Activated T-cell treated with anti-CD3 and anti-CD28 coated beads for 1 hour (primary cell): ENCODE results near the gene DMGDH.

ENCODE experiments used
- DNase-seq: peaks from one replicate; pipeline ENCODE4 v3.0.0-alpha.2; 2020; ENCODE audit warnings: low read depth

The DMGDH gene

GRCh38 chr5:79062436-79062835 is 7.0 kb downstream of the DMGDH start:
- no peak for DNase-seq

GRCh38 chr5:79059674-79060073 is 9.8 kb downstream of the DMGDH start:
- DNase-seq, result no peak

DNA sequence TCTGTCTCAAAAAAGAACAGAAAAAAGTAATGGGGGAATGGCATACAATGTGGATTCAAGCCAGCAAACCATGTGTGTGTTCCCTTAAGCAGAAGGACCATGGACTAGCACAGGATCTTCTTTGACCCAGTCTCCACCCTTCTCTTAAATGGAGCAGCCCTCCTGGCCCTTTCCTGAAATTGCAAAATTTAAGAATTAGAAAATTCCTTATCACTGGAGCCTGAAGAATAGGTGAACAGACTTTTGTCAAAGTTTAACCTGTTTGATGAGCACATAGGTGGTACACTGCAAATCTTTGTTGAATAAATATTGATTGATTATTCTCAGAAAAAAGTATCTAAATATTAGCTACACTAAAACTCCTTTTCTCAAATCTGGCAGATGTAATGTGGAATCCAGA is 12.6 kb downstream of the DMGDH start:
- DNase-seq, result no peak

DNA sequence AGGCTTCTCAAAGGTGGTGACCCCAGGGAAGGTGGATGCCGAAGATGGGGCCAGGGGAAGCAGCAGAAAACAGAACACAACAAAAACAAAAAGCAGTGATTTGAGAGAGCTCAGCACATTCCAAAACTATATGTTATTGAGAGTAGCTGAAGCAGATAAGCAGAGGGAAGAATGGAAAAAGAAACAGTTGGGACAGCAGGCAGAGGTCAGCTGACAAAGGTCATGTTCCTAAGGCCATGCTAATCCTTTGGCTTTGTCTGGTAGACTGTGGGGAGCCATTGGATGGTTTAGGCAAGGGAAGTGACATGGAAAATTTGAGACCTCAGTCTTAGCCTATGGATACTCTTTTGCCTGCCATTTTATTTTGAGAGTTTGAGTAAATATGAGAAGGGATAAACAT is 14.5 kb downstream of the DMGDH start:
- DNase-seq, result no peak

GRCh38 chr5:79053321-79053720 is 16.2 kb downstream of the DMGDH start:
- DNase-seq, result no peak

GRCh38 chr5:79050498-79050897 is 19.0 kb downstream of the DMGDH start:
- no peak for DNase-seq

GRCh38 chr5:79048437-79048836 is 21.0 kb downstream of the DMGDH start:
- no peak for DNase-seq

- no peak for DNase-seq
These were observed 22.3 kb downstream of the DMGDH start for GRCh38 chr5:79047199-79047598.

- DNase-seq, result no peak
These were observed 27.3 kb downstream of the DMGDH start for GRCh38 chr5:79042188-79042587.

DNA sequence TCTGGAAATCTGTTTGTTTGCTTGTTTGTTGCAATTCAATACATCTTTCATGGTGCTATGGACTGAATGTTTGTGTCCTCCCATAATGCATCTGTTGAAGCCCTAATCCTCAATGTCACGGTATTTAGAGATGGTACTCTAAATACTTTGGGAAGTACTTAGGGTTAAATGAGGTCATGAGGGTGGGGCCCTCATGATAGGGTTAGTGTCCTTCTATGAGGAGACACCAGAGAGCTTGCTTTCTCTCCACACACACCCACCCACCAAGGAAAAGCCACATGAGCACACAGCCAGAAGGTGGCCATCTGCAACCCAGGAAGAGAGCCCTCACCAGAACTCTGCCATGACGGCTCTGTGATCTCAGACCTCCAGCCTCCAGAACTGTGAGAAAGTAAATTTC is 32.7 kb downstream of the DMGDH start:
- no peak for DNase-seq

GRCh38 chr5:79035237-79035636 is 34.2 kb downstream of the DMGDH start:
- DNase-seq, result no peak

GRCh38 chr5:79032782-79033181 is 36.7 kb downstream of the DMGDH start:
- no peak for DNase-seq

DNA sequence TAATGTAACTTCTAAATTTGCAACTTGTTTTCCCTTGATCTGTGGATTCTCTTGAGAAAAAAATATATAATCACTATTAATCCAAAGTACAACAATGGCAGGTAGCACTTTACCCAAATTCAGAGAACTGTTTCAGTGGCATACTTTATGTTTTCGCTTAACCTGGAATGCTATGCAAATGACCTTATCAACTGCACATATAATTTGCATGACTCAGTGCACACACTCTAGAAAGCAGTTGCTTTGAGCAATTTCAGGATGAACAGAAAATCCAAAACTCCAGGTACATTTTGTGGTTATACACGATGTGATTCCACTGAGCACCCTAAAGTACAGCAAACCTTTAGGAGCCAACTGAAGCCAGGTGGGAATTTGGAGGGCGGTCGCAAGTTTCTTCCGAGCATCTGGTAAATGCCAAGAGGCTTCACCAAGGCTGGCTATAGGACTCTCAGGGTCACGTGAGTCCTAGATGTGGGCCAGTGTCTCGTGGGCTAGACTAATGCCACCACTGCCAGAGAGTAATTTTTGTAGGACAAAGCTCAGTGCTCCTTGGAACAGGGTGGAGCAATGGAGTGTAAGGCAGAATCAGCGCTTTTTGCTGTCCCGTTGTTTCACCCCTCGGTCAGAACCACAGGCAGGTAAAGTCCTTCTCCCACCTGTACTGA is 37.3 kb downstream of the DMGDH start:
- no peak for DNase-seq

DNA sequence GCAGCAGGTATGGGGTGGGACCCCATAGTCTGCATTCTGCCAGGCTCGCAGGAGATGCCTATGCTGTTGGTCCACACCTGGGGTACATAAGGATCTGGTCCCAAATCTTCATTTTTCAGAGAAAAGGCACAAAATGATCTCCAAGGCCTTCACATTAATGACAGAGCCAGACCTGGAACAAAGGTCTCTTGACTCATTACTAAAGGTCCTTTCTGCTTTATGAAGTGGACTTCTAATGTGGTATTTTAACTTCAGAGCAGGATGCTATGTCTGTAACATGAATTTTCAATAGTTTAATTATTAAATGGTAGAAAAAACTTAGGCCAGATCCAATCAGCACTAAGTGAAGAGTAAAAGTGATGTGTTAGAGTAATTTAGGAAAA is 38.0 kb downstream of the DMGDH start:
- no peak for DNase-seq

GRCh38 chr5:79030663-79031484 is 38.6 kb downstream of the DMGDH start:
- no peak for DNase-seq

DNA sequence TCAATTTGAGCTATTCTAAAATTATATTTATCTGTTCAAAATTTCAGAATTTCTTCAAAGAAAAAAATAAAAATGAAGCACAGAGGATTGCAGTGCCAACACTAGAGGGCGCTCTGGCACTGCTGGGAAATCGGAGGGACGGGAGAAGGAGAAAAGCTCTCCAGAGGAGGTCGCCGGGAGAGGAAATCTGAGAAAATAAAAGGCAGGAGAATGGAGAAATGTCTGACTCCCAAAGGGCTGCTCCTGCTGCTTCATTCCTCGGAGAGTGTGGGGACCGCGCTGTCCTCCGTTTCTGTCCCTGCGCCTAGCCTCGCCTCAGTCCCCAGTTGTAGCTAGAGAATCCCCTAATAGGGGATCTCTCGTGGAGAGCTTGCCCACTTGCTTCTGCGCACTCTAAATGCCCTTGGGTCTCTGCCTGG is 44.4 kb downstream of the DMGDH start:
- DNase-seq, result peak; percentile 30

DNA sequence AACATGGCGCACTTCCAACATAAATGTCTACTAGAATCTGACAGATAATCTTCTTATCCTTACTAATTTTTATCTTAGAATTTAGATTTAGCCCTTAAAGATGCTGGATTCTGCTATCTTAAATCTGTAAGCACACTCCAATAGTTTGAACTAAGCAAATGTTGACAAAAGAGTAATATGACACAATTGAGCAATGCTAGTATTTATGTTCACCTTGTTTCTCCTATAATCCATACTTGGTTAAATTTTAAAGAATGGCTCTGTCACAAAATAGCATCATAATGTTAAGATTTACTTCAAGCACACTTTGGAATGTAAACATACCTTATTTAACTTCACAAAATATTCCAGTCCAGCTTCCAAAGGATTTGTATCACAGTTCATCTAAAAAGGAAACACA is 45.5 kb downstream of the DMGDH start:
- no peak for DNase-seq

DNA sequence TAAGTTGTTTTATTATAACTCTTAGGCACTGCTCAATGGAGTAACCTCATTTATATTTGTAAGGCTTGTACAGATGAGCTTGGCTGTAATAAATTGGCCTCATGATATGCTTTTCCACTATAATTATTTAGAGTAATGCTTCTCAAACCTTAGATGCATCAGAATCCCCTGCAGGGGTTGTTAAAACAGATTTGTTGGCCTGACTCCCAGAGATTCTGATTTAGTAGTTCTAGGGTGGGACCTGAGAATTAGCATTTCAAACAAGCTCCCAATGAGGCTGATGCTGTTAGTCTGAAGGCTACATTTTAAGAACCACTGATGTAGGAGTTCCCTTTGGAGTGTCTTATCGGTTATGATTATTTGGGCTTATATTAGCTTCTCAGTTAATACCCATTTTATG is 46.1 kb downstream of the DMGDH start:
- no peak for DNase-seq

- DNase-seq, result no peak
These were observed 46.7 kb downstream of the DMGDH start for GRCh38 chr5:79022771-79023170.

- DNase-seq, result no peak
These were observed 47.7 kb downstream of the DMGDH start for GRCh38 chr5:79021753-79022152.

DNA sequence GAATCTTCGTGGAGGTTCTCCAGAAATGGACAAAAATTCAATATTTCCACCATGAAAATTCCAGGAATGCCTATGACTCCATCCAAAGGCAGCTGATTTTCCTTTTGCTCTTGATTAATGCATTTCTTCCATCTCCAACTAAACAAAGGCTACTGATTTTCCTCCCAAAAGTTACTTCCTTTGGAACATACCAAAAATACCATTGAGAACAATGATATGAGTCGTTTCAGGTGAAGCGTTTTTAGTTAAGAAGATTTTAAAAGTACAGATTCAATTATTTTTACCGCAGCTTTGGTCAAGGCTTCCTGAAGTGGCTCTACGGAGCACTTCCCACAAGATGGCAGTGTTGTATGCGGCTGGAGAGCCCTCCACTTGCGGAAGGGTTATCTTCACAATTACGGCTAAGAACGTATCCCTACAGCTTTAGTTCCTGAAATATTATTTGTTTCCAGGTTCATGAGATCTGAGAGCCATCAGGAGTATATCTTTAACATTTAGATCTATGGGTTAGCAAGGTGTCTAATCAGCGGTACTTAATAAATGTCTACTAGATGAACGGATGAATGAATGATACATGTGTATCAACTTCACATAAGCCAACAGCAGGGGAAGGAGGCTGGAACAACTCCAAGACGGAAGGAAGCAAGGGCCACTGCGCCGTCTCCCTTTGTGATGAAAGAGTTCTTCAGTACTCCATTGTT is 48.5 kb downstream of the DMGDH start:
- DNase-seq, result peak; percentile 7

DNA sequence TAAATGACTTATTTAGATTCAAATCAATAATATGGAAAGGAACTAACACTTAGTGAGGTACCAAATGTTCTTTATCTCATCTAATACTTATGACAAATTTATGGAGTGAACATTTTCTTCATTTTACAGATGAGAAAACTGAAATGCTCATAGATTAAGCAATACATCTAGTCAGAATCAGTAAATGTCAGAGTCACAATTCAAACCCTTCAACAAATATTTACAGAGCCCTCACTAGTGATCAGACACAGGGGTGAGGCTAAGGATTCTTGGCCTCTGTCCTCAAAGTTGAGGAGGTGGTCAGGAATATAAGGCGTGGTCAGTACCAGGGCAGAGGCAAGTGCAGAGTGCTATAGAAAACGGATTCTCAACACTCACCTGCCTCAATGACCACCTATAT is 54.8 kb downstream of the DMGDH start:
- no peak for DNase-seq

GRCh38 chr5:79011869-79012268 is 57.6 kb downstream of the DMGDH start:
- no peak for DNase-seq
